ENCODE measurements around the gene TTC28. TPM values are rescaled to one million over a fixed set of nuclear protein-coding genes. Genes with fewer than 3 reads are reported as not detected.
A peak's percentile ranks its signal among the peaks of the same experiment; 100 is the strongest.

The TTC28 gene
- total RNA-seq, 2 experiments from 2014 or later: 0.71 to 0.97 TPM

DNA sequence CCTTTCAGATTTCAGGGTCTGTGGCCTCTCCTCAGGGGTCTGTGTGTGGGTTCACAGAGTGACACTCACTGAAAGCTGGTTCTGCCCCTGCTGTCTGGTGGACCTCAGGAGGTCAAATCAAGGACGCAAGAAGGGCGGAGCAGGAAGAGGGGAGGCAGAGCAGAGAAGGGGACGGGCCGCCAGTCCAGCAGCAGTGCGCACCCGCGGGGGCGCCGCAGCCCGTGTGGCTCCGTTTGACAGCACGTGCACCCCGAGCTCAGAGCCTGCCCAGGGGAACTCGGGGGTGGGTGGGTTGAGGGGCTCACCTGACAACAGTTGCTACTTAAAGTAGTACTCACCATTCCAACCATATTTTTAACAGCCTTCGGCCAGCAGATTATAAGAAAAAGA lies 689.2 kb downstream of the TTC28 start:
- Mint-ChIP-seq H3K4me3 (no peak overlapping the region), H3K9me3 (no peaks in the 10 kb centered on the region), H3K4me1 (peaks cover 4% of the 10 kb centered on the region), H3K36me3 (no peaks in the 10 kb centered on the region), H3K27ac (no peak overlapping the region), H3K27me3 (no peaks in the 10 kb centered on the region)
- ATAC-seq (ENCODE audit: low read depth): no peak
- POLR2A ChIA-PET: no interaction called here
- peak; percentile 12 for DNase-seq

DNA sequence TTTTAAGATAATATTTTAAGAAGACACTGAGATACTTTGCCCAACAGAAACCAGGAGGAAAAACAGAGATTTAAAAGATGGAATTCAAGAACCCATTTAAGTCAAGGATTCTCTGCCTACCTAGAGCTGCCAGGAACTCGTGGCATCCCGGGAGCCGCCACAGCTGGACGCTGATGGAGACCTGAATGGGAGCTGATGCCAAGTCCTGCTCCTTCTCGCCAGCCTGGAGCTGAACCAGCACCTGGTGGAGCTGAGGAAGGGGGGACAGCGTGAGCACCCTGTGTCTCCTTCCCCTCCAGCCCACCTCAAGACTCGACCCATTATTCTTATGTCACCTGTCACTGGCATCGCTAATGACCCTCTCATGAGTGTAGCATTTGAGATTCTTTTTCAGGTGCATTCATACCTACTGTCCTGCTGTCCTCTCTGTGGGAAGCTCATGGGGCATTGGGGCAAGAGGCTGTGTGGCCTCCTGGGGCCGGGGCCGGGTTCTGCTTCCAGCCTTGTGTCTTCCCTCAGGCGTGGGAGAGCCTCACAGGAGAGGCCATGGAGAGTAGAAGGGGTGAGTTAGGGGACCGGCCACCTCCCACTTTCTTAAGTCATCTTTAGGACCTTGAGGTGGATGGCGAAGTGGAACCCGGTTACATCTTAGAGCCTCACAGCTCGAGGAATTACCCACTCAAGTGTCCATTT lies 689.7 kb downstream of the TTC28 start:
- POLR2A ChIA-PET: no interaction called here
- Mint-ChIP-seq H3K27ac (no peak overlapping the region), H3K4me3 (no peak overlapping the region), H3K4me1 (peaks cover 4% of the 10 kb centered on the region), H3K9me3 (no peaks in the 10 kb centered on the region), H3K27me3 (no peaks in the 10 kb centered on the region), H3K36me3 (no peaks in the 10 kb centered on the region)
- DNase-seq: peak; percentile 12
- no peak for ATAC-seq (ENCODE audit: low read depth)

DNA sequence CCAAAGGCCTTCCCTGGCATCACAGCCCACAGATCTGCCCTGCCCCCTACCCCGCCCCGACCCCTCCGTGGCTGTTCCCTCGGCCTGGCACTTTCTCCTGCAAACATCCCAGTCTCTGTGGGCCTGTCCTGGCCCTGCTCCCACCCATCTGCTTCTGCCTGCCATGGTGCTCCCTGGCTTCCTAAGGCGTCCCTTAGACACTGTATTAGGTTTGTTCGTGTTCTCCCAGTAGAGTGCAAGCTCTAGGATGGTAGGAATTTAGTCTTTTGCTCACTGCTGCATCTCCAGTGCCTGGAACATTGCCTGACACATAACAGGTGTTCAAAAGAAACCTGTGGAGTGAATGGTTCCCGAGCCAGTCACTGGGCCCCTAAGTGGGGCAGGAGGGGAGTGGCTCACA lies 690.9 kb downstream of the TTC28 start:
- no peak overlapping the region for H3K4me3 Mint-ChIP-seq
- peak; percentile 10 for DNase-seq
- ATAC-seq (ENCODE audit: low read depth): no peak

DNA sequence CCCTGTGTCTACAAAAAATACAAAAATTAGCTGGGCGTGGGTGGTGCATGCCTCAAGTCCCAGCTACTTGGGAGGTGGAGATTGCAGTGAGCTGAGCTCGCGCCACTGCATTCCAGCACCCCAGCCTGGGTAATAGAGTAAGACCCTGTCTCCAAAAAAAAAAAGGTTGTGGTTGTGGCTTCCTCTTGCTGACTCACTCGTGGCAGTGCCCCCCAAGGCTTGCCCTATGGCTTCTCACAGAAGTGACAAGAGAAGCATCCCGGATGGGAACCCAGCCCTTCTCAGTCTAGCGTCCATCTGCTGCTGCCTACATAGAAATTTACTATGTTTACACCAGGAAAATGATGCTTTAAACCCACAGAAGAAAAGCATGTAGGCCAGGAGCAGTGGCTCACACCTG lies 692.1 kb downstream of the TTC28 start:
- ATAC-seq (ENCODE audit: low read depth) (no peak), DNase-seq (no peak)
- H3K36me3 Mint-ChIP-seq: no peaks in the 10 kb centered on the region
- H3K4me3 Mint-ChIP-seq: no peak overlapping the region
- POLR2A ChIA-PET: no interaction called here
- no peaks in the 10 kb centered on the region for H3K9me3 Mint-ChIP-seq
- H3K27me3 Mint-ChIP-seq: no peaks in the 10 kb centered on the region
- no peak overlapping the region for H3K27ac Mint-ChIP-seq
- H3K4me1 Mint-ChIP-seq: peaks cover 4% of the 10 kb centered on the region

More for the DNA sequence above, 690.9 kb downstream of the TTC28 start:
- Mint-ChIP-seq H3K36me3 (no peaks in the 10 kb centered on the region), H3K9me3 (no peaks in the 10 kb centered on the region), H3K27me3 (no peaks in the 10 kb centered on the region), H3K27ac (no peak overlapping the region), H3K4me1 (peaks cover 4% of the 10 kb centered on the region)
- POLR2A ChIA-PET: no interaction called here

DNA sequence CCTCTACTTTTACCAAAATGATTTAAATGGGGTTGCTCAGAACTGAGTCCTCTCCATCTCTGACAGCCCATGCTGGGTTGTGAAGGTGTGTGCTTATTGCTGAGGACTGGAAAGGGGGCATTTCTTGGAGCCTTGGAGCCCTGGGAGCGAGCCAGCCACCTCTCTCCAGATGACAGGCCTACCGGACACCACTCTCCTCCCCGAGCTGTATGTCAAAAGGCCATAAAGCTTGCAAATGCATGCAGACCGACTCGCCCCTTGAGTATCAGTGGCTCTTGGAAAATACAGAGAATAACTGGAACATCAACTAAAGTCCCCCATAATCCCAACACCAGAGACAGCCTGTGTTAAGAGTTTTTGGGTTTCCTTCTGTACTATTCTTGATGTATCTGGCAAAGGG lies 692.7 kb downstream of the TTC28 start:
- Mint-ChIP-seq H3K9me3 (no peaks in the 10 kb centered on the region), H3K36me3 (no peaks in the 10 kb centered on the region), H3K27me3 (no peaks in the 10 kb centered on the region), H3K27ac (no peak overlapping the region), H3K4me3 (no peak overlapping the region), H3K4me1 (peaks cover 4% of the 10 kb centered on the region)
- DNase-seq: no peak
- no peak for ATAC-seq (ENCODE audit: low read depth)
- POLR2A ChIA-PET: no interaction called here

DNA sequence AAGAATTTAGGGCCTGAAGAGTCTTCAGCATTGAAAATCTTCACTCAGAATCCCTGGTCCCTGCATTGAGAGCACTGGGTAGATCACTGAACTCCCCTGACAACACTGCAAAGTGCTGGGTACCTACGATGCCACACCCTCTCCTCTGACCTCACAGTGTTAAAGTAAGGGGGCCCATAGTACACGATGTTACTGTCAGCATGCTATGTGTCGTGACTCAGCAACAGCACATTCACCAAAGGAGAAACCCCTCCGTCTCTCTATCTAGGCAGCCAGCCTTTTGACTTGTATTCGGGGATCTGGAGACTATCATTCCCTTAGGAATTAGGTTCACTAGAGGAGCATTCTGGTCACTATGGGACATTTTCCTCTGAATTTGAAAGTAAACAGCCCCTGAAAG lies 693.2 kb downstream of the TTC28 start:
- Mint-ChIP-seq H3K4me1 (peaks cover 4% of the 10 kb centered on the region), H3K27me3 (no peaks in the 10 kb centered on the region), H3K9me3 (no peaks in the 10 kb centered on the region), H3K4me3 (no peak overlapping the region), H3K27ac (no peak overlapping the region), H3K36me3 (no peaks in the 10 kb centered on the region)
- ATAC-seq (ENCODE audit: low read depth) (no peak), DNase-seq (no peak)
- POLR2A ChIA-PET: no interaction called here

DNA sequence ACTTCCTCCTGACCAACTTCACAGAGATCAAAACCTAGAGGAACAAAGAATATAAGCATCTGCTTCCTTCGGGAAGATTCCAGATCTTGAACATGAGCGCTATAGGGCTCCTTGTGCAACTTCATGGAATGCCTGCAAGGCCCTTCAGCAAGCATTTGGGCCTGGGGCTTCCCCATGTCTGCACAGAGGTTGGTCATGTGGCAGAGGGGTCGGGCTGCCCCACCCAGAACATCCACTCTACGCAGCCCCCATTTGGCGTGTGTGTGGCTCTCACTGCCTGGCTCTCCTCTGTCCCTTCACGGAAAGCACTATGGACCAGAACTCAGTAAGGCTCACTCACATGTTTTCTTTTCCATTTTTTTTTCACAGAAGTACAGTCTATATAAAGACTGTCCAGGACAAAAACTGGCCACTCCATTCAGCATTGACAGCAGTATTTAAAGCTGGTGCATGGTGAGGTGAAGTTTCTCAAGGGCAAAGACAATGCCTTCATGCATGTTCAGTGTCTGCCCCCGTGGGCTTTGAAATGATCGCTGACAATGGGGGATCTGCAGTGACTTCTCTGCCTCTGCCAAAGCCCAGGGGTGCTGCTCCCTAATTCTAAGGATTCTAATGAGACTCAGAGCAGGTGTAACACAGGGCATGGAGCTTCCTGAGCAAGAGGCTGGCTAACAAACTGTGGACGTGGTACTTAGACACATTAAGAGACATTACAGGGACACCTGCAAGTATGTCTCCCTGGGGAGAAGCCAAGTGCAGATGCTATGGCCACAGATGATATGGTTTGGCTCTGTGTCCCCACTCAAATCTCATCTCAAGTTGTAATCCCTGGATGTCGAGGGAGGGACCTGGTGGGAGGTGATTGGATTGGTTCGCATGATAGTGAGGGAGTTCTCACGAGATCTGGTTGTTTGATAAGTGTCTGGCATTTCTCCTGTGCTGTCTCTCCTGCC lies 694.0 kb downstream of the TTC28 start:
- no peaks in the 10 kb centered on the region for H3K27me3 Mint-ChIP-seq
- DNase-seq: no peak
- H3K4me1 Mint-ChIP-seq: peaks cover 4% of the 10 kb centered on the region
- ATAC-seq (ENCODE audit: low read depth): no peak
- POLR2A ChIA-PET: no interaction called here
- no peaks in the 10 kb centered on the region for H3K9me3 Mint-ChIP-seq
- no peak overlapping the region for H3K4me3 Mint-ChIP-seq
- H3K36me3 Mint-ChIP-seq: no peaks in the 10 kb centered on the region
- no peak overlapping the region for H3K27ac Mint-ChIP-seq

DNA sequence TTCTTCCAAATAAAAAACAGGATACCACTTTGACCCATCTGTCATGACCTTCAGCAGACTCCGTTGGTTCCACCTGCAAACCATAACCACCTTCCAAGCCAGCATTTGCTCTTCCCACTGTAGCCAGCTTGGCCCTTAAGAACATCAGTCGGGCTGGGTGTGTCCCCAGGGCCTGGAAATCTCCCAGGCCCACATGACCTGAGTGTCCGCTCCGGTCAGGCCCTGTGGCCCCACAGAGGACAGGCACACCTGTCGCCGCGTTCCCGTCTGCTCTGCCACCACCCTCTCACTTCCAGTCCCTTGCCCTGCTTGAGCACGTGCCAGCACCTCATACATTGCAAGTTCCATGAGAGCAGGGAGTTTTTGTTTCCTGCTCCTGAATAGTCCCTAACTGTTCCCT lies 694.9 kb downstream of the TTC28 start:
- Mint-ChIP-seq H3K4me3 (no peak overlapping the region), H3K36me3 (no peaks in the 10 kb centered on the region), H3K4me1 (peaks cover 4% of the 10 kb centered on the region), H3K9me3 (no peaks in the 10 kb centered on the region), H3K27ac (no peak overlapping the region), H3K27me3 (no peaks in the 10 kb centered on the region)
- ATAC-seq (ENCODE audit: low read depth) (no peak), DNase-seq (no peak)
- POLR2A ChIA-PET: no interaction called here

DNA sequence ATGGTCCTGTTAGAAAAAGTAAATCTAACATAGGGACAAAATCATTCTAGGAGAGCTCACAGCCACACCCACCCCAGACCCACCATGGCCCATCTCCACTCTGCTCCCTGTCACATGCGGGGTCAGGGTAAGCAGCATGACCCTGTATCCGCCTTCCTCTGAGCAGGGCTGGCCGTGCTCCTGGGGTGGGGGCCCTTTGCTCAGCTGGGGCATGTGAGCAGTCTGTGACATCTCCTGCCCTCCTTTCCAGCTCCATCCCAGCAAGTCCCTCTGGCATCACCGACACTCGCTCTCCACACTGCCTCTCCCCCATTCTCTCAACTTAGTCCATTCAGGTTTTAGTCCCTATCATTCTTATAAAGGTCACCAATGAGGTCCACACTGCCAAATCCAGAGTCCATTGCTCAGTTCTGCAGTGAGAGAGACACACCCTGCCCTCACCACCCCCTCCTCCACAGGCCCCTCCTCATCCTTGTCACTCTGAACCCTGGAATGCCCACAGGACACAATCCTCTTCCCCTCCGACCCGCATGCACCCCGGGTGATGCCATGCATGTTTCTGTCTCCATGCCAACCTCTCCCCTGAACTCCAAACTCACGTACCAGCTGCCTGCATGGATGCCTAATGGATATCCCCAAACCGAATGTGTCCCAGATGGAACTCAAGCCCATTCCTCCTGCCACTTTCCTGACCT lies 695.5 kb downstream of the TTC28 start:
- Mint-ChIP-seq H3K27me3 (no peaks in the 10 kb centered on the region), H3K4me3 (no peak overlapping the region), H3K9me3 (no peaks in the 10 kb centered on the region), H3K4me1 (peaks cover 4% of the 10 kb centered on the region), H3K27ac (no peak overlapping the region), H3K36me3 (no peaks in the 10 kb centered on the region)
- ATAC-seq (ENCODE audit: low read depth): no peak
- no peak for DNase-seq
- POLR2A ChIA-PET: no interaction called here

DNA sequence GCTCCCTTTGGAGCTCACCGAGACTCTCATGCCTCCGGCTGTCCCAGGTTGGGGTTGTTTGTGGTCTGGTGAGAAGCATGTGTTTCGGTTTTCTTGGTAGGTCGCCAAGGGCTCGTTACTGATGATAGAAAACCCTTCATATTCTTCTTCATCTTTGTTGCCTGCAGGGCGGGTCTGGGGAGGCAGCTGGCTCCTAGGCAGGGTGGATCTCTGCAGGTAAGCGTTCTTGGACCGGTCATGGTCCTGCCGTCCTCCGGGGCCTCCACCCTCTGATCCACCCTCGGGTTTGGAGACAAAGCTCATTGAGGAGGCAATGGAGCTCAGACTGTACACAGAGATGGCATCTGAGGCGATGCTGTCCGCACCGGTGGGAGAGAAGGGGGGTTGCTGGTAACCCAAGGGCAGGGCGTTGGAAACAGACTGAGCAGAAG lies 696.3 kb downstream of the TTC28 start:
- no peaks in the 10 kb centered on the region for H3K27me3 Mint-ChIP-seq

DNA sequence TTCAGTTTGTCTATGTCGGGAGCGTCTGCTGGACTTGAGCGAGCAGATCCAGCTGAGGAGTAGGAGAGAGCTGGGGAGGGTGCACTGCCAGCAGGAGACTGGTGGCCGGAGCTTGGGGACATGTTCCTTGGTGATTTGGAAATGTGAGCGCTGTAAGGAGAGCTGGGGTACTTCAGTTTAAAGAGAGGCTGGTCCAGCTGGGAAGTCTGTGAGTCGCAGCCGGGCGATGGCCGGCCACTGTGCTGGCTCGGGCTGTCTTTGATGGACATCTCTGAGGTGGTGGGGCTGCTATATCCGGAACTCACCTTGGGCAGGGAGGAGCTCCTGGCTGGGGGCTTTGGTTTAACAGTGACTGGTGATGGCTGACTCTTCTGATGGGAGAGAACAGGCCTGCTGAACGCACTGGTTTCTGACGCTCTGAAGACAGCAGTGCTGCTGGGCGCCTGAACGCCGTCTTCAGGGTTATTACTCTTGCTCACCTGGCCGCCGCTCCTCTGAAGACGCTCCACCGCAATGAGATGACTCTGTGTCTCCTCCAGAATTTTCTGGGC lies 696.9 kb downstream of the TTC28 start:
- ATAC-seq (ENCODE audit: low read depth) (no peak), DNase-seq (no peak)
- no peak overlapping the region for H3K4me3 Mint-ChIP-seq
- H3K4me1 Mint-ChIP-seq: peaks cover 3% of the 10 kb centered on the region
- H3K36me3 Mint-ChIP-seq: no peaks in the 10 kb centered on the region
- POLR2A ChIA-PET: no interaction called here
- no peaks in the 10 kb centered on the region for H3K27me3 Mint-ChIP-seq
- H3K9me3 Mint-ChIP-seq: no peaks in the 10 kb centered on the region
- no peak overlapping the region for H3K27ac Mint-ChIP-seq

More for the DNA sequence above, 696.3 kb downstream of the TTC28 start:
- Mint-ChIP-seq H3K4me3 (no peak overlapping the region), H3K9me3 (no peaks in the 10 kb centered on the region), H3K27ac (no peak overlapping the region), H3K4me1 (peaks cover 2% of the 10 kb centered on the region), H3K36me3 (no peaks in the 10 kb centered on the region)
- no peak for DNase-seq
- no peak for ATAC-seq (ENCODE audit: low read depth)
- POLR2A ChIA-PET: no interaction called here

DNA sequence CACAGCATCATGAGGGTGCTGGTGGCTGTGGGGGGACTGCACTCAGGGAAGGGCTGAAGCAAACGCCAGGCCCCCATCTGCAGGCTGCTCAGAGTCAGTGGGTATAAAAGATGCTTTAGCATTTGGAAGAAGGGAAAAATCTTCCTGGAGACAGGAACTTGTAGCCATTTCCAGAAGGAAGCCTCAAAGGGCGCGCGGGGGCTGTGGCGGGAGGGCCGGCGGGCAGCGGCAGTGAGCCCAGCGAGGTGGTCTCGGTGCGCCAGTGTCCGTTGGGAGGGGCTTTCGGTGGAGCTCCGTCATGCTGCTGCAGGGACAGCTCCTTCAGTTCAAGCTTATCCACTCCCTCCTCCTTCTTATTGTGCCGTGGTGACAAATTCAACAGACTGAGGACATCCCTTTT lies 697.5 kb downstream of the TTC28 start:
- peaks cover 1% of the 10 kb centered on the region for H3K4me1 Mint-ChIP-seq
- no peaks in the 10 kb centered on the region for H3K36me3 Mint-ChIP-seq
- H3K9me3 Mint-ChIP-seq: no peaks in the 10 kb centered on the region
- H3K4me3 Mint-ChIP-seq: no peak overlapping the region
- DNase-seq: no peak
- ATAC-seq (ENCODE audit: low read depth): no peak
- no peaks in the 10 kb centered on the region for H3K27me3 Mint-ChIP-seq
- no peak overlapping the region for H3K27ac Mint-ChIP-seq
- POLR2A ChIA-PET: no interaction called here

DNA sequence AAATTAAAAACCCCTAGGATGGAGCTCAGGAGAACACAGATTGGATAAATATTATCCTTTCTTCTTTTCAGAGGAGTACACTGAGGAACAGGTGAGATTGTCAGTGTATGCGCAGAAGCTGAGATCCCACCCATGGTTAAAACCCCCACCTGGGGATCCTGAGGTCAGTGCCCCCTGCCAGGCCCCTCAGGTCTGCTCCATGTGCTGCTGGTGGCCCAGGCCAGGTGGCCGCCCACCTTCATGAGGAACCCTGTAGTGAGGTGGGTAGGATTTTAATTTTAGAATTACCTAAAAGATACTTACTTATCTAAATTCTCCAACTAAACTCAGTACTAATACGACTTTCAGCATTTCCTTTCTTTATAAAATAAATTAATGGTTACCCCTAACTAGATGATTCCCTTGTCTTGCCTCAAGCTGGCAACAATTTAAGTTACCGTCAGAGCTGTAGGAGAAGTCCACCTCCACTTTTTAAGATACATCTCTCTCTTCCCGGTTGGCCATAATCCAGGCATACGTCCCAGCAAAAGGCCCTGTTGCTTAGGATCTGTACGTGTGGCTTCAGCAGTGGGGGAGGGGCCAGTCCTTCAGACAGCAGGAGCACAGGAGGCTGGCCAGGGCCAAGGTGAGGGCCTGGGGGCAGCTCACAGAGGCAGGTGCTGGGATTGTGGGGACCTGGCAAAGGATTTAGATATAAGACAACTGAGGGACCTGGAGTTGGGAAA lies 699.1 kb downstream of the TTC28 start:
- Mint-ChIP-seq H3K27me3 (no peaks in the 10 kb centered on the region), H3K9me3 (no peaks in the 10 kb centered on the region), H3K27ac (no peak overlapping the region), H3K36me3 (no peaks in the 10 kb centered on the region), H3K4me1 (peaks cover 1% of the 10 kb centered on the region), H3K4me3 (no peak overlapping the region)
- DNase-seq (no peak), ATAC-seq (ENCODE audit: low read depth) (no peak)
- POLR2A ChIA-PET: no interaction called here

Measured in activated naive CD8-positive, alpha-beta T cell treated with anti-CD3 and anti-CD28 coated beads, Interleukin-2, amount 10 ng/mL, durations not matched to agents 7 days and 5 days (primary cell).